ENCODE data around the gene ELF5. TPM values are rescaled to one million over a fixed set of nuclear protein-coding genes. Genes with fewer than 3 reads are reported as not detected.

Gene ELF5
- total and polyA plus RNA-seq, 2 of the 8 experiments (the other 6 are each of a cell fraction or from before 2014, with no cell fraction given), result not detected

GRCh38 chr11:34443136-34443535 lies 70.5 kb downstream of the ELF5 start:
- no peak overlapping the region for H2AFZ ChIP-seq (ENCODE audit: low read length)
- no peak overlapping the region for H3K4me2 ChIP-seq (ENCODE audit: insufficient read depth in 1 of 2, low read depth in 2 of 2, low read length in 2 of 2)
- FAIRE-seq (no peak), DNase-seq (ENCODE audit: low read depth in 1 of 2, low spot score in 2 of 2) (no peak)
- no peak overlapping the region for H3K23ac ChIP-seq (ENCODE audit: insufficient read length)
- H2BK120ac ChIP-seq (replicated peaks; ENCODE audit: low read depth, low read length), result no peak overlapping the region
- POLR2A ChIA-PET (ENCODE audit: partially characterized antibody), result no interaction called here
- no peak overlapping the region for H2AK5ac ChIP-seq (ENCODE audit: low read depth, low read length)
- no peak overlapping the region for H3K14ac ChIP-seq (ENCODE audit: insufficient read length)
- H3K27me3 ChIP-seq (replicated peaks in 1 of 4; ENCODE audit: control insufficient read depth in 3 of 4, extremely low read depth in 1 of 4, insufficient read depth in 3 of 4, low read length in 3 of 4), result no peaks in the 10 kb centered on the region
- no peak overlapping the region for H3K56ac ChIP-seq (replicated peaks; ENCODE audit: insufficient read length, low read depth, low read length)
- no peak overlapping the region for H4K5ac ChIP-seq (ENCODE audit: insufficient read length, low read depth, low read length)
- no peaks in the 10 kb centered on the region for H3K79me1 ChIP-seq (ENCODE audit: low read depth, low read length)
- no peak overlapping the region for H2BK5ac ChIP-seq (ENCODE audit: low read depth, low read length)
- no peaks in the 10 kb centered on the region for H3K79me2 ChIP-seq (ENCODE audit: control insufficient read depth in 1 of 2, insufficient read depth in 2 of 2, low read length in 2 of 2)
- no peak overlapping the region for H2BK20ac ChIP-seq (ENCODE audit: low read length)
- TF ChIP-seq POU5F1 (IDR thresholded peaks at IDR 0.05; ENCODE audit: low read depth, low read length) (no peak), TCF12 (IDR thresholded peaks at IDR 0.05; ENCODE audit: low read depth, low read length) (no peak), RBBP5 (IDR thresholded peaks at IDR 0.05; ENCODE audit: borderline replicate concordance, low read depth, low read length) (no peak), CBX8 (IDR thresholded peaks at IDR 0.05; ENCODE audit: borderline replicate concordance, low read depth, low read length) (no peak), PHF8 (conservative IDR thresholded peaks at IDR 0.05; ENCODE audit: low read depth, low read length) (no peak)
- H3K4me1 ChIP-seq (replicated peaks in 1 of 4; ENCODE audit: control insufficient read depth in 3 of 4, insufficient read depth in 4 of 4, low read length in 3 of 4), result no peaks in the 10 kb centered on the region
- no peak overlapping the region for H4K8ac ChIP-seq (ENCODE audit: extremely low read depth, insufficient read depth, low read length)
- H3K4me3 ChIP-seq (ENCODE audit: extremely low read depth in 1 of 4, insufficient read depth in 2 of 4, low read depth in 3 of 4, low read length in 4 of 4), result no peak overlapping the region
- no peak overlapping the region for H3K18ac ChIP-seq (ENCODE audit: extremely low read depth, low read length)
- no peak overlapping the region for H2BK15ac ChIP-seq (ENCODE audit: low read length)
- H3K9me3 ChIP-seq (ENCODE audit: insufficient read depth in 2 of 2, low read depth in 1 of 2, low read length in 1 of 2), result peaks cover 3 to 12% of the 10 kb centered on the region in 2 experiments; a peak in 1 of 4 replicates
- no peaks in the 10 kb centered on the region for H3K23me2 ChIP-seq (ENCODE audit: low read depth, low read length)
- H3K9ac ChIP-seq (replicated peaks in 1 of 4; ENCODE audit: extremely low read depth in 1 of 4, low read depth in 3 of 4, low read length in 3 of 4), result no peak overlapping the region
- WGBS, 2 experiments (ENCODE audit: extremely low coverage in 1 of 2, insufficient coverage in 1 of 2, insufficient read length in 1 of 2, insufficient replicate concordance in 2 of 2, low coverage in 1 of 2, low lambda C conversion rate in 2 of 2, missing lambda C conversion rate in 1 of 2), result 87% methylated on average over 3 of the region's 3 CpGs; no CpG with 5 or more reads in 1 of the 2 experiments
- CTCF ChIA-PET (ENCODE audit: partially characterized antibody), result interaction anchor here (1.3 kb wide), 1 partner anchor 26 kb away, joined by 4 read pairs; no protein-coding TSS in a partner anchor
- H2BK12ac ChIP-seq (ENCODE audit: low read depth, low read length), result no peak overlapping the region
- no peak overlapping the region for H3K27ac ChIP-seq (ENCODE audit: low read depth, low read length)
- no peaks in the 10 kb centered on the region for H4K20me1 ChIP-seq (replicated peaks in 1 of 2; ENCODE audit: control insufficient read depth in 1 of 2, insufficient read depth in 2 of 2, low read length in 2 of 2)
- H3K36me3 ChIP-seq (ENCODE audit: control insufficient read depth in 2 of 4, insufficient read depth in 4 of 4, low read length in 3 of 4), result no peaks in the 10 kb centered on the region
- no peak overlapping the region for H4K91ac ChIP-seq (replicated peaks; ENCODE audit: insufficient read length, low read length)
- no peak overlapping the region for H3K4ac ChIP-seq (replicated peaks; ENCODE audit: insufficient read length, low read depth, low read length)

Data from H1 (cell line).